SHP77 treated with DMSO at 0.1 percent for 48 hours (cell line): ENCODE data around the gene FRMPD2.
"Not testable (repeated sequence)": the region's sequence is repeated elsewhere in the genome, so short reads cannot be mapped to it uniquely, and the experiment has no call there.

Experiments
- DNase-seq: peaks from one replicate; lab custom pipeline; 2025; lab: John Stamatoyannopoulos, UW

FRMPD2 gene

DNA sequence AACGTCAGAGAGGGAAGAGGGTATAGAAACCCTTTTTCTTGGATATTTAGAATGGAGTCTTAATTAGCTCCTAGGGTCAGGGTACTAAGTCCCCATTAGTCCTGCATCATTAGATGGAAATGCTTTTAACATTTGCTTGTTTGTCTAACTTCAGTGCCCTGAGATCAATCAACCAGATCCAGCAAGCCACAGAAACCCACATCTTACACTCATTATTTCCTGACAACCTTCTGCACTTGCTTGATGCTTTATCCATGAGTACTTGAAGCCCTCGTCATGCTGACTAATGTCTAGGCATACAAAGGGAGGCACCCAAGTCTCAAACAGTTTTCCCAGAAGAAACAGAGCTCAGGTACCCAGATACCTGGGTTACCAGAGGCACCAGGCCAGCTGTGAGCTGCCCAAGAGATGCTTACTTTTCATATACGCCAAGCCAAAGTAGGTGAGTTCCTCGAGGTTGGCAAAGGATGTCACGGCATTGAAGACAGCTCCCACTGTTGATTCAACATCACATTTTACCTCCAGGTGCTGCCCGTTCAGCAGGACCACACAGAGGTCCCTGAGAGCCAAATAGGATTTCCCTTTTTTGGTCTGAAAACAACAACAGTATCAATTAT, 42.7 kb downstream of the FRMPD2 start:
- no peak for DNase-seq

DNA sequence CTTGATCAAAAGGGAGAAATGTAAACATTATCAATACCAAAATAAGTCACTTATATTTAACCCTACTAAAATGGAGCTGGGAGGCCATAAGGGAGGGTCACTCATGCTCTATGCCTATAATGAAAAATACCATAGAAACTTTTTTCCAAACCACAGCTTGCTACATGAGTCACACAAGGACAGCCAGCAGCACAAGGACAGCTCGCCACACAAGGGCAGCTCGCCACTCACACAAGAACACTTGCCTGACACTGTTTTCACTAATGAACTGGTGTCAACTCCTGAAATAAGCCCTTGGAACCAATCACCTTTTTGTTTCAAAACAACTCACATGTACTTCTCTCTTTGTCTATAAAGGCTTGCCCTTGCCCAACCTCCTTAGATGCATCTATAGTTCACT, 43.3 kb downstream of the FRMPD2 start:
- no peak for DNase-seq

DNA sequence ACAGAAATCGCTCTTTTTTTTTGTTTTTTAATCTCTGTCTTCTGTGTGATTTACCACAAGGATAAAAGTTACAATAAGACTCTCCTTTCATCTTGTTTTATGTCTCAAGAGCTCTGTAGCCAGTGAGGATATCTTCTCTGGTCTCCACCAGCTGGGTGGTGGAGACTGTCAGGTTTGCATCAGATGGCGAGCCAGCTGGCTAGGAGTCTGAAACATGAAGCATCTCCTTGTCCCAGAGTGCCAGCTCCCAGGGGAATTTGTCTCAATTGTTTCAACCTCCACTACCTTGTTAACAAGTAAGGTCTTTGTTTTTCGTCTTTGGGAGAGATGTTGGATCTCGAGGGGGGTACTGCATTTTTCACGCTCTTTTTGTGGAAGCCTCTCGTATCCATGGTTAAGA, 47.3 kb downstream of the FRMPD2 start:
- no peak for DNase-seq

DNA sequence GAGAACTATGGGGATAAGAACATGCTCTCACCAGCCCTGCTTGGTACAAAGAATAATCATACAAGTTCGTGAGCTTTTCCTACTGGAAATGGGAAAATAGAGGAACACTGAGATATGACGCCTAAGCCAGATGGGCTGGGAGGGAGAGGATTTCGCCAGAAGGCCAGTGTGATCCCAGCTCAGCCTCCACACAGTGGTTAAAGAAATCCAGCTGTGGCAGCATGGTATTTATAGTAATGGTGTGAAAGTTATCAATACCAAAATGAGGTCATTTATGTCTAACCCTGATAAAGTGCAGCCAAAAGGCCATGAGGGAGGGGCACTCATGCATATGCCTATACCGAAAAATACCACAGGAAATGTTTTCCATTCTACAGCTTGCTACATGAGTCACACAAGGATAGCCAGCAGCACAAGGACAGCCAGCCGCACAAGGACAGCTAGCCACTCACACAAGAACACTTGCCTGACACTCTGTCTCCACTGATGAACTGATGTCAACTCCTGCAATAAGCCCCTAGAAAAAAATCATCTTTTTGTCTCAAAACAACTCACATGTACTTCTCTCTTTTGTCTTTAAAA, 49.4 kb downstream of the FRMPD2 start:
- DNase-seq: no peak

DNA sequence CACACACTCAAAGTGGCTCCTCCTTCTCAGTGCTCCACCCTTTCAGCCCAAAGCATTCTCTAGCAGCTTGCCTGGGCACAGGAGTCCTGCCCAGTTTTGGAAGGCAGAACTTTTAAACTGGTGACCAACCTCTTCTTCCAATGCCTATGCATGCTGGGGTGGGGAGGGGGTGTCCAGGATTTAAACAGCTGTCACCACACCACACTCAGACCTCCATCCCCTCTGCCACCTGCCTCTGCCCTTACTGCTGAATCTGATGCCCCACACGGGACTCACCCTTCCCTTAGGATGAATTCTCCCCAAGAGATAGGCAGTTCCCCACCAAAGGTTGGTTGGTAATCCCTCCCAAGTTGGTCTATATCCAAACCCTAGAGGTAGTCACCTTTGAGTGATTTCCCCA, 50.2 kb downstream of the FRMPD2 start:
- DNase-seq: no peak

DNA sequence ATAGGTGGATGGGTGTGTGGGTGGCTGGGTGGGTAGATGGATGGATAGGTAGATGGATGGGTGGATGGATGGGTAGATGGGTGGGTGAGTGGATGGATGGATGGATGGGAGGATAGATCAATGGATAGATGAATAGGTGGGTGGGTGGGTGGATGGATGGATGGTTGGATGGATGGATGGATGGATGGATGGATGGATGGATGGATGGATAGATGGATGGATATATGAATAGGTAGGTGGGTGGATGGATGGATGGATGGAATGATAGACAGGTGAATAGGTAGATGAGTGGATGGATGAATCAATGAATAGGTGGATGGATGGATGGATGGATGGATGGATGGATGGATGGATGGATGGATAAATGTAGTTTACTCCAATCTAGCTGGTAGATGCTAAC, 52.7 kb downstream of the FRMPD2 start:
- no peak for DNase-seq

DNA sequence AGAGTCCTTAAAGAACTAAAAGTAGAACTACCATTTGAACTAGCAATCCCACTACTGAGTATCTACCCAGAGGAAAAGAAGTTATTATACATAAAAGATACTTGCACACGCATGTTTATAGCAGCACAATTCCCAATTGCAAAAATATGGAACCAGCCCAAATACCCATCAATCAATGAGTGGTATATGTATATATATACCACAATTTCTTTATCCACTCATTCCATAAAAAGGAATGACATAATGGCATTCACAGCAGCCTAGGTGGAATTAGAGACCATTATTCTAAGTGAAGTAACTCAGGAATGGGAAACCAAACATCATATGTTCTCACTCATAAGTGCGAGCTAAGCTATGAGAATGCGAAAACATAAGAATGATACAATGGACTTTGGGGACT, 53.5 kb downstream of the FRMPD2 start:
- not testable (repeated sequence) for DNase-seq

DNA sequence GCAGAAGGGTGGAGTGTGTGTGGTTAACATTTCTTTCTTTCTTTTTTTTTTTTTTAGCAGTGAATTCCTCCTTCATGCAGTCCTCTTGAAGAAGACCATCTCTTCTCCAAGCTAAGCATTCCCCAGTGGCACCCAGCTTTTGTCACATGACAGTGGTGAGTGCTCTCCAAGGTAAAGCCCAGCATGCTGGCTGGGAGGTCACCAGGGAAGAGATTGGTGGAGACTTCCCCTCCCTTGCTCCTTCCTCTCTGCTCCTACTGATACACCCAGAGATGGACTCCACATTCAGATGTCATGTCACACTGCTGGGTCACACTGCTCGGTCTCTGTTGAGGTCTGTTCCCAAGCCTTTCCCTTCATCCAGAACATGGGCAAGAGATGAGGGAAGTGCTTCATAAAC, 55.3 kb downstream of the FRMPD2 start:
- DNase-seq: no peak

DNA sequence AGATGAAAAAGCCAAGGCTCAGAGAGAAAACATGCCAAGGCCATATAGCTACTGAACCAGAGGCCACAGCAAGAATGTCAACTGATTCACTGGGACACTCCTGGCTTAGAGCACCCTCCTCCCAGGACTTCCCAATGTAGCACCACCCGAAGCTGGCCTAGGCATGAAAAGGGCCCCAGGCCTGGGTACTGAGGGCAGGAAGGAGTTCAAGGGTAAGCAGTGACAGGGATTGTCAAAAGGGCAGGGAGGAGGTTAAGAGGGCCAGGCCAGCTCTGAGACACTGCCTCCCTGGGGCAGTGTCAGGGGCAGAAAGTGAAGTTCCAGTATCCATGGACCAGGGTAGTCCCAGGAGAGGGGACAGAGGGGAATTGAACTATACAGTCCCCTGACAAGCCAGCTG, 57.8 kb downstream of the FRMPD2 start:
- DNase-seq: no peak

DNA sequence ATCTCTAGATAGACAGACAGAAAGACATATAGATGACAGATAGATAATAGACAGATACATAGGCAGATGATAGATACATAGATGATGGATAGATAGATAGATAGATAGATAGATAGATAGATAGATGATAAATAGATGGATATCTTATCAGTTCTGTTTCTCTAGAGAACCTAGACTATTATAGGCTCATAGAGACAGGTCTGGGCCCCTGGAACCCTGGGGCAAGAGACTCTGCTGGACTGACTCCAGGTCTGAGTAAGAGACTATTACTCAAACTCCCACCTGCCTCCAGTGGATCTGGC, 58.3 kb downstream of the FRMPD2 start:
- no peak for DNase-seq

DNA sequence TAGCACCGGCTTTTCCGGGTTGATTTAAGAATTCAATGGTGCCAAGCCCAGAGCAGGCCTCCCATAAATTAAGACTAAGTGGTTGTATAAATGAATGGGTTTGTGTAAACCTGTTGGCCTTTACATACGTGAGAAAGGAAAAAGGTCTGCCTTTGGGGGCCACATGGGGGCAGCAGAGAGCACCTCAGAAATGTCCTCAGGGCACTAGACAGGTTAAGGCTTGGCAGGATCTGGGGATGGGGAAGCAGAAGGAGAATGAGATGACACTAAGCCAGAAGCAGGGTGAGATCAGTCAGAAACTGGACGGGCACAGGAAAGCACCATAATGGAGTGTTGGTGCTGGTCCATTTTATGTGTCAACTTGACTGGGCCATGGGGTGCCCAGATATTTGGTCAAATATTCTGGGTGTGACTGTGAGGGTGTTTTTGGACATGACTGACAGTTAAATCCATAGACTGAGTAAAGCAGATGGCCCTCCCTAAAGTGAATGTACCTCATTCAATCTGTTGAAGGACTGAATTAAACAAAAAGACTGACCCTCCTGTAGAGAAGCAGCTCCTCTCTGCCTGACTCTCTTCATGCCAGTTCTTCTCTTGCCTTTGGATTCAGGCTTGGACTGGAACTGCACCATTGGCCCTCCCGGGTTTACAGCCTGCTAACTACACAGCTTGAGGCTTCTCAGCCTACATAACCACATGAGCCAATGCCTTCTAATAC, 58.9 kb downstream of the FRMPD2 start:
- DNase-seq: no peak

DNA sequence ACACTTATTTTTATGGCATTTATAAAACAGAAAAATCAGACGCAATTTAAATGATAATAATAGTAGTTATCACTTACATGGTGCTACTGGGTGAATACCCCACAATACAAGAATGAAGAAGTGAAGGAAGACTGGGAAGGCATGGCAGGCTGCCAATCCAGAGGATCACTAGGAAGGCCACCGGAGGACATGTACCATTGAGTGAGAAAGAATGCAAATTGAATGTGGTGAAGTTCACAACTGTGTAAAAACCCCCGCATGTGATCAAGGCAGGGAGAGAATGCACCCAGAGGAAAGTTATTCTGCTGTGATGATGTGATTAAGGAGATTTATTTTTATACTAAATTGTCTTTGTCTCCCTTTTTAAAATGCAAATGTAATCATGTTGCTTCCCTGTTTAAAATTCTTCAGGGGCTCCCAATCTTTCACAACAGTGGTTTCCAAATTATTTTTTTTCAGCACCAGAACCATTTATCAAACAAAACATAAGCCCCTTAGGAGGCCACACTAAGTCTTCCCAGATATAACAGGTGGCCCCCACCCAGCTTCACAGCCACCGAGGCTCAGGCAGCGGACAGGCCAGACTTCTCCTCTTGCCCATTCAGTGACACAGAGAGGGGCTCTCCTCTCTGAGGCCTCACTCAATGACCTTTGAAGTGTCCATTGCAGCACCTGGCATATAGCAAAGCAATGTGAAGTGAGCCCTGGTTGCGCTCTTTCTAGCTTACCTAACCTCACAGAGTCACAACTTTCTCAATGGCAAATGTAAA, 59.6 kb downstream of the FRMPD2 start:
- no peak for DNase-seq

DNA sequence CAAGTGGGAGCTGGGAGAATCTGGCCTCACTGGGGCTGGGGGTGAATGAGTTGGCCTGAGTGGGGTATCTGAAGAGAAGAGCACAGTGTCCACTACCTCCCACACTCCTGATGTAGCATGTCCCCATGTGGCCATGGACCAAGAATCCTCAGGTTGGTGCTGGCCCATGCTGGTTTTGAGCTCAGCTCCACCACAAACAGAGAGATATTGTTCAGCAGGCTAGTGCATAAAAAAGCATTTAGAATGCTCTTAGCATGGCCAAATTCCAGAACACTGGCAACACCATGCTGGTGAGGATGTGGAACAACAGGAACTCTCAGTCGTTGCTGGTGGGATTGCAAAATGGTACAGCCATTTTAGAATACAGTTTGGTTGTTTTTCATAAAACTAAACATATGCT, 61.4 kb downstream of the FRMPD2 start:
- DNase-seq: no peak

DNA sequence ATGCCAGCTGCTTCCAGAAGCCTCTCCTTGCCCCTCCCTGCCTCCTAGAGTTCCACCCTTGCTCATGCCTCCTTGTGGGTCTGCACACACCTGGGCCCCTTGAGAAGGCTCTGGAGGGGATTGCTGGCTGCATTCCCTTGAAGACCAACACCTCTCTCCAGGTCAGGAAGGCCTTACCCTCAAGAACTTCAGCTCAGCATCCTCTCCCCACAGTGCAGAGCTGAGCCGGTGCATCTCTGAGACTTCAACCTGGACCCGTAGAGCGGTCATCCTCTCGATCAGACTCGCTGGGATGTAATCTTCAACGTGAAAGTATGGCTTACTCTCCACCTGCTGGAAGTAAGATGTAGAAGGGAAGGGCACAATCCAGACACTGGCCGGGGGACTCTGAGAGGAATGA, 62.7 kb downstream of the FRMPD2 start:
- DNase-seq: no peak

DNA sequence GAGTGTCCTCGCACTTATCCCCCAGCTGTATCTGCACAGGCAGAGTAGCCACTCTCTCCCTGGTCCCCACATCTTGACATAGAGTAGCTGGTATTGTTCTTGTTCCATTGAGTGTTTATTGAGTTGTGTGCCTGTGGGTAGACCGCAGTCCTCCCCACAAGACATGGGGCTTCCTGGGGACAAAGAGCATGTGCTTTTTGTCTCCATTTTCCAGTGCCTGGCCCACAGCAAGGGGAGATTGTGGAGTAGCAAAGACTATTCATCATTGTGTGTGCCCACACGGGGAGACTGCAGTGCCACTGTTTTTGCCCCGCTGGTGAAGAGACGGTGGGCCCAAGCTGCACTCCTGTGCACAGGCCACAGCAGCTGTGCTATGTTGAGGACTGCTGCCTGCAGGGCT, 63.5 kb downstream of the FRMPD2 start:
- no peak for DNase-seq

DNA sequence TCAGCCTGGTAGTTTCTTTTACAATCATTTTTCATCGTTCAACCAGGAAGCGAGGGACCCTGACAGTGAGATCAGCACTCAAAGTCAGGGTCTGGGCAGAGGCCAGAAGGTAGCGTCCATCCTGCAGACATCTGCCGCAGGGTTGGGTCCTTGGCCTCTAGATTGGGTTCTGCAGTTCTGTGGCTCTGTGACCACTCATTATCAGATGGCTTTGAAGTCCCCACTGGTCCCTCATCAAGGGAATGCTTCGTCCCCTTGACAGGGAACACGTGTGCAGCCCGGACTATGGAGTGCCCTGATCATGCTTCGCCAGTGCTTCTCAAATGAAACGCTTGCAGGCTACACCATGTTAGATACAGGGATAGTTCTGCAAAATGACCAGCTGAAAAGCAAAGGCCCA, 64.1 kb downstream of the FRMPD2 start:
- no peak for DNase-seq

DNA sequence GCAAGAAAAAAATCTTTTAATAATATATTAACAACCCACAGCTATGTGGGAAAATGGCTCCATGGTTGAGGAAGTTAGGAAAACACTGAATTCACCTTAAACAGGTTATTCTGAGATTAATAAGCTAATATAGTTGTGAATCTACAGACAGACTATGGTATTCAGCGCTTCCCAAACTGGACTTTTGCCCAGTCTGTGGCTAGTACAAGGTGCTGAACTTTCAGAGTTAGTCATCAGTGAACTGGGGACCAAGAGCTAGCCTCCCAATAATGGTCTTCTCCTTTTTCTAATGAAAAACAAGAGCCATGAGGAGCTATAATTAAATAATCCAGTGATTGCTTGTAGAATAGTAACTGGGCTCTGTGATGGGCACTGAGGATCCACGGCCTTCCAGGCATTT, 65.3 kb downstream of the FRMPD2 start:
- no peak for DNase-seq

DNA sequence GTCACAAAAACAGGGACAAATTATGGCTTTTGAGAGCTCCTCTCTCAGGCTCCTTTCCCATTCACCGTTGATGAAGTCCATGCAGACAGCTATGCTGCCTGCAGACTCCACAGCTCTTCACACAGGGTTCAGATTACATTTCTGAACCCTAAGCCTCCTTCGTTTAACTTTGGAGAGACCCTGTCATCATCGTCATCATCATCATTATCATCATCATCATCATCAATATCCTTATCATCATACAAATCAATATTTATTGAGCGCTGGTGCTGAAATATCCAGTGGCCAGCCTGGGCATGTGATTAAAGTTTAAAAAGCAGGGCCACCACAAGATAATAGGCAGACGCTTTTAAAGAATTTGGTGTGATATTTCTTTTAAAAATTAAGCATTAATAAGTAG, 66.6 kb downstream of the FRMPD2 start:
- DNase-seq: no peak

DNA sequence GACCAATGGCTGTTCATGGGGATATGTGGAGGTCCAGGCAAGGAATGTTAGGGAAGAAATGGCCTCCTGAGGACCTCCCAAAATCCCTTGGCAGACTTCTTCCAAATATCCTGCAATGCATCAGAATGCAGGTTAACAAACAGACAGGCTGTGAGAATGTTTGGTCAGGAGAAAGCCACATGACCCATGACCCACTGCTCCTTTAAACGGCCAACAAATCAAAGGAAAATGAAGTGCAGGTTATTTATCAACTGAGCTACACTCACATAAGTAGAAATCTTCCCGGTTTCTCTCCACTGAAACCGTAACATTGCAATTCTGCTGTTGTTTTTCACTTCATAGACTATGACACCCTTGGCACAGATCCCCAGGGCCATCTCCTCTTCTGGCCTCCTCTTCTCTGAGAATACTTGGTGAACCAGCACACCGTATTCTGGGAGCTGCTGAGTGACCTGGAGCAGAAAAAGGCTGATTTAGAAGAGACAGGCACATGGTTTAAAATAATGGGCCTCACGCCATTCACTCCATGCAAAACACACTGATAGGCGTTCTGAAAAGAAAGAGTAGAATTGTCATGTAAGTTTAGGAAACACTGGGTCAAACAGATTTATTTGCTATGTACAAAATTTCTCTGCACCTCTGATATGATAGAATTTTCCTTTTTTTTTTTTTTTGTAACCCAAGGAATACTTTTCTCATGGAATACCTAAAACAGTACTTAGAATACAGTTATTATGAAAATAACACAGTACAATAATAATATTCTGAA, 67.8 kb downstream of the FRMPD2 start:
- DNase-seq: no peak

DNA sequence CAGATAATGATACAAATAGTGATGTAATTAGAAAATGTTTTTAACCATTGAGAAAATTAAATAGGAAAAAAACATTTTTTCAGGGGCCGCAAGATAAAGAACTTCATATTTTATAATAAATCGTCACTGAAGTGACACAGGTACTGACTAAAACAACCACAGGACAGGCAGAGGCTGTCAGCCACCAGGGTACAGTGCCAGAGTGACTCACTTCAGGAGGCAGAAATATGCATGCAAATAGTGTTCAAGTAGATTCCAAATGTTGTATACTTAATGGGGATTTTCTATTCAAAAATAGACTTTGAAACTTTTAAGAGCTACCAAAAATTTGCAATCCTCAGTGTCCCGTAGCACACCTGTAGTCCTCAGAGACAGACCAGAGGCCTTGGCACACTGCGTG, 68.6 kb downstream of the FRMPD2 start:
- DNase-seq: no peak

DNA sequence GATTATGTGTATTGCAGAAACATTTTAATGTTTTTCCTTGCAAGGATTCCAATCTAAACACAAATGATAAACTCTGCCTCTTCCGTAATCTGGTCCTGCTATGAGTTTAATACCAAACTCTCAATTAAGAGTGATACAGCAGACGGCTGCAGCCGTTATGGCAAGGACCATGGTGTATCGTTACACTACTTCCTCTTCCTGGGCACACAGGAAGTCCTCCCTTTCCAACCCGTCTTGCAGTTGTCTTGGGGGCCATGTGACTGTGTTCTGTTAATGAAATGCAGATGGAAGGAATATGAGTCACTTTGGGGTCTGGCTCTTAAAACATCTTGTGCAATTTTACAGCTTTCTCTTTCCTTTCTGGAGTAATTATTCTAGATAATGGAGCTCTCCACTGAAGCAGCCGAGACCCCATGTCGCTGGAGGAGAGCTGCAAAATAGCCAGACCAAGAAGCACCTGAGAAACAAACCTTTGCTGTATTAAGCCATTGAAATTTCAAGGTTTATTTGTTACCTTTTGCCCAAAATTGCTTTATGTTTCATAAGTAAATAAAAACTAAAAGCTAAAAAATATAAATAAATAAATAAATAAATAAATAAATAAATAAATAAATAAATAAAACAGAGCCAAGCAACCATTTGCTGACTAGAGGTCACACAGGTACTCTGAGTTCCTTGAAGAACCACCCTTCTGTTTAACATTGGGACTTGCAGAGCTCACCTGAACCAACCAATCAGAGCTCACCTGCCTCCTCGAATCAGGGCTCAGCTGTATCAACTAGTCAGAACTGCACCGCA, 74.7 kb downstream of the FRMPD2 start:
- DNase-seq: no peak
